HG02943 (cell line): ENCODE measurements around the gene RPTOR.
"Not testable (repeated sequence)": the region's sequence is repeated elsewhere in the genome, so short reads cannot be mapped to it uniquely, and the experiment has no call there.

Source experiments
- ATAC-seq: cut with Tn5 transposase; IDR thresholded peaks from one replicate; pipeline ENCODE4 v1.9.1; 2021; ENCODE audit warnings: mild to moderate bottlenecking, low read depth, moderate library complexity; ENCODE audit not compliant: unreplicated experiment

Gene RPTOR

GRCh38 chr17:80611816-80612215 is 67.2 kb downstream of the RPTOR start:
- ATAC-seq: no peak

GRCh38 chr17:80612997-80613731 is 68.5 kb downstream of the RPTOR start:
- ATAC-seq: no peak

- no peak for ATAC-seq
Observed at GRCh38 chr17:80613732-80614071, 69.1 kb downstream of the RPTOR start.

GRCh38 chr17:80614332-80615047 is 69.9 kb downstream of the RPTOR start:
- ATAC-seq: no peak

GRCh38 chr17:80615376-80615775 is 70.7 kb downstream of the RPTOR start:
- ATAC-seq: no peak

- no peak for ATAC-seq
Observed at GRCh38 chr17:80616705-80617104, 72.1 kb downstream of the RPTOR start.

GRCh38 chr17:80618304-80618703 is 73.7 kb downstream of the RPTOR start:
- no peak for ATAC-seq

- ATAC-seq: no peak
Observed at GRCh38 chr17:80619535-80620235, 75.0 kb downstream of the RPTOR start.

GRCh38 chr17:80621335-80621996 is 76.8 kb downstream of the RPTOR start:
- ATAC-seq: no peak

GRCh38 chr17:80621997-80622357 is 77.3 kb downstream of the RPTOR start:
- ATAC-seq: no peak

- no peak for ATAC-seq
Observed at GRCh38 chr17:80624864-80625263, 80.2 kb downstream of the RPTOR start.

- no peak for ATAC-seq
Observed at GRCh38 chr17:80625627-80626026, 81.0 kb downstream of the RPTOR start.

GRCh38 chr17:80628881-80629280 is 84.2 kb downstream of the RPTOR start:
- ATAC-seq: not testable (repeated sequence)

GRCh38 chr17:80629298-80630028 is 84.8 kb downstream of the RPTOR start:
- ATAC-seq: no peak

GRCh38 chr17:80630560-80631120 is 86.0 kb downstream of the RPTOR start:
- no peak for ATAC-seq

GRCh38 chr17:80631142-80632045 is 86.8 kb downstream of the RPTOR start:
- no peak for ATAC-seq

GRCh38 chr17:80632046-80632581 is 87.5 kb downstream of the RPTOR start:
- ATAC-seq: no peak

GRCh38 chr17:80633207-80633606 is 88.6 kb downstream of the RPTOR start:
- no peak for ATAC-seq
